GM10266 (cell line): Measurements from ENCODE around the gene PLIN5.

Experiments used
- DNase-seq: peaks from one replicate; pipeline ENCODE4 v3.0.0; 2012; ENCODE audit errors: extremely low spot score
- TF ChIP-seq, protein P1 (sequence below): IDR thresholded peaks from 2 replicates; pipeline ENCODE4 v1.5.1; 2012; ENCODE audit warnings: mild to moderate bottlenecking, low read depth; ENCODE audit not compliant: control insufficient read depth, insufficient read depth; ENCODE audit errors: missing control alignments

PLIN5 gene

DNA sequence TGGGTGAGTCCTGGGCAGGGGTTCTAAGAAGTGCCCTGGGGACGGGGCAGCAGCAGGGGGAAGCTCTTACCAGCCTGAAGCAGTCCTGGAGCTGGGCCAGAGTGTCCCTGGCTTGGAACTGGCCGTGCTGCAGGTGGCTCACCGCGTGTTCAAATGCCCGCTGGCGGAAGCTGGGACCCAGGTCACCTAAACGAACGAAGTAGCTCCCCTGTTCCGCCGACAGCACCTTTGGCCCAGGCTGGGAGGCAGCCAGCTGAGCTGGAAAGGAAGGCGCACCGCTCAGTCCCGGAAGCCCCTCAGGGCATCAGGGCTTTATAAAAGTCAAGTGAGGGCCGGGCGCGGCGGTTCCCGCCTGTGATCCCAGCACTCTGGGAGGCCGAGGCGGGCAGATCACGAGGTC lies 26.3 kb downstream of the PLIN5 start:
- no peak for DNase-seq
- TF ChIP-seq, protein P1, sequence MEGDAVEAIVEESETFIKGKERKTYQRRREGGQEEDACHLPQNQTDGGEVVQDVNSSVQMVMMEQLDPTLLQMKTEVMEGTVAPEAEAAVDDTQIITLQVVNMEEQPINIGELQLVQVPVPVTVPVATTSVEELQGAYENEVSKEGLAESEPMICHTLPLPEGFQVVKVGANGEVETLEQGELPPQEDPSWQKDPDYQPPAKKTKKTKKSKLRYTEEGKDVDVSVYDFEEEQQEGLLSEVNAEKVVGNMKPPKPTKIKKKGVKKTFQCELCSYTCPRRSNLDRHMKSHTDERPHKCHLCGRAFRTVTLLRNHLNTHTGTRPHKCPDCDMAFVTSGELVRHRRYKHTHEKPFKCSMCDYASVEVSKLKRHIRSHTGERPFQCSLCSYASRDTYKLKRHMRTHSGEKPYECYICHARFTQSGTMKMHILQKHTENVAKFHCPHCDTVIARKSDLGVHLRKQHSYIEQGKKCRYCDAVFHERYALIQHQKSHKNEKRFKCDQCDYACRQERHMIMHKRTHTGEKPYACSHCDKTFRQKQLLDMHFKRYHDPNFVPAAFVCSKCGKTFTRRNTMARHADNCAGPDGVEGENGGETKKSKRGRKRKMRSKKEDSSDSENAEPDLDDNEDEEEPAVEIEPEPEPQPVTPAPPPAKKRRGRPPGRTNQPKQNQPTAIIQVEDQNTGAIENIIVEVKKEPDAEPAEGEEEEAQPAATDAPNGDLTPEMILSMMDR, result no peak

DNA sequence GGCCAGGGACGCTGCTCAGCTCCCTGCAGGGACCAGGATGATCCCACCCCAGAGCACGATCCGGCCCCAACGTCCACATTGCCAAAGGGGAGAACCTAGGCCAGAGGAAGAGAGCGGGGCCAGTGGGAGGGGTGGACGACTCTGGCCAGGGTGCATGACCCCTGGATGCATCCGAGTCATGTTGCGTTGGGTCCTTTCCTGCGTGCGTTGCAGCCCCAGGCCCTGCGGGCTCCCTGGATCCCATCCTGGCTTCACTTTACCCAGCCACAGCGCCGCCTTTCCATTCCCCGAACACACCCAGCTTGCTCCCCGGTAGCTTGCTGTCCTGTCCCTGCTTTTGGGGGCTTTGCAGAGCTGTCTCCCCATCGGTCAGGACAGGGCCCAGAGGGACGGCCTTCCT lies 27.2 kb downstream of the PLIN5 start:
- no peak for DNase-seq
- TF ChIP-seq, protein P1, result no peak

DNA sequence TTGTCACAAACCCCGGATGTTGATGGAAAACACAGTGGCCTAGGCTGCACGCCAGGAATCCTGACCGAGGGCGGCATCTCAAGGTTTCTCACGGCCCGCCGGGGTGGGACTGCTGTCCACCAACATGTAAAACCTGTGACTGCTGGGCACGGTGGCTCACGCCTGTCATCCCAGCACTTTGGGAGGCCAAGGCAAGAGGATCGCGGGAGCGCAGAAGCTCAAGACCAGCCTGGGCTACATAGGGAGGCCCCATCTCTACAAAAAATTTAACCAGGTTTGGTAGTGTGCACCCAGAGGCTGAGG lies 27.9 kb downstream of the PLIN5 start:
- DNase-seq, result no peak
- TF ChIP-seq, protein P1, result no peak

DNA sequence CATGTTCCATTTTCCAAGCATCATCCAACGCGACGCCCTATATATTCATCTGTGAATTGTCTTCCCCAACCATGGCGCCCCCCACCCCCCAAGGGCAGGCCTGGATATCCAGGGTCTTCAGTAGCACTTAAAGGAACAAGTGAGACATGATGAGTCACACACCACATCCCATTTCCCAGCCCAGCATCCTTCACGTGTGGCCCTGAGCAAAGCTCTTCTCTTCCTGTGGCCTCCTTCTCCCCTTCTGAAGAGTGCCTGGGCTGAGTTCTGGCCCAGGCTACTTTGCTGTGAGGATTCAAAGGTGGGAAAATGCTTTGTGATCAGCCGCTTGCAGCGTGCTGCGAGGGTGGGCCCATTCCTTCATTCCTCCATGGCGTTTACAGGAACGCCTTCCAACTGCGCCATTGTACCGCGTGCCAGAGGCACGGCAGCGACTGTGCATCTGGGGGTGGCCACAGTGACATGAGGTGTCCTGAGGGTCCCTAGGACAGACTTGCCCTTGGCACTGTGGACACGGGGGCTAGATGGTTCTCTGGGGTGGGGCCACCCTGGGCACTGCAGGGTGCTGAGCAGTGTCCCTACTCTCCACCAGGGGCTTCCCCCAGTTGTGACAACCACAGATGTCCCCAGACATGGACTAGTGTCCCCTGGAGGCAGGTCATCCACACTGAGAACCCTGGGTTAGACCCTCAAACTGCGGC lies 28.4 kb downstream of the PLIN5 start:
- TF ChIP-seq, protein P1, result no peak
- no peak for DNase-seq

DNA sequence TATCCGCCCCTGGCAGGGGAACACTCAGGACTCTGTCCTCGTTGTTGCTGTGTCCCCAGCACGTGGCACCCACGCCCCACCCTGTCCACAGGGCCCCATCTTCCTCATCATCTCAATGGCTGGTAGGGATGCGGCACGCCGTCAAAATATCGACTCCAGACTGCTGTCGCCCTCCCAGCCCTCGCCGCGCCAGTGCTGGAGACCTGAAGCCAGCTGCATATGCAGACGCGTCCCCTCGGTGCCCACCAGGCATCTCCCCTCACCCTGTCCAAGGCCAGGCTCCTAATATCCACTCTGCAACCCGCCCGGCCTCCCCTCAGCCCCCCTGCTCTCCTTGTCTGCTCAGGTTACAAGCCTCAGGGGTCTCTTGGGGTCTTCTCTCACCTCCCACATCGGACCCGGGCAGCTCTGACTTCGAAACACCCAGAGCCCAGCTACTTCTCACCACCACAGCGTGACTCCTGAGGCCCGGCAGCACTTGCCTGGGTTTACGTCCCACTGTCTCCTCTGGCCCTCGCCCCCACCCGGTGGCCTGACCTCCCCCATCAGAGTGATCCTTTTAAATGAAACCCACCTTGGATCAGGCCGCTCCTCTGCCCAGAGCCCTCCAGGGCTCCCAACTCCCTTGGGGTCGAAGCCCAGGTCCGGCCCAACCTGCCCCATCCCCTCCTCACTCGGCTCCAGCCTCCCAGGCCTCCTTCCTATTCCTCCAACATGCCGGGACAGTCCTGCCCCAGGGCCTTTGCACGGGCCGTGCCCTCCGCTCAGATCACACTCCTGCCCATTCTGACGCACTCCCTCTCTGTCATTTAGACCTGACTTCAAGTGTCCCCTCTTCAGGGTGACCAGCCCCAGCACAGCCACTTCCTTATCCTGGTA lies 29.2 kb downstream of the PLIN5 start:
- DNase-seq, result no peak
- TF ChIP-seq, protein P1, result no peak

DNA sequence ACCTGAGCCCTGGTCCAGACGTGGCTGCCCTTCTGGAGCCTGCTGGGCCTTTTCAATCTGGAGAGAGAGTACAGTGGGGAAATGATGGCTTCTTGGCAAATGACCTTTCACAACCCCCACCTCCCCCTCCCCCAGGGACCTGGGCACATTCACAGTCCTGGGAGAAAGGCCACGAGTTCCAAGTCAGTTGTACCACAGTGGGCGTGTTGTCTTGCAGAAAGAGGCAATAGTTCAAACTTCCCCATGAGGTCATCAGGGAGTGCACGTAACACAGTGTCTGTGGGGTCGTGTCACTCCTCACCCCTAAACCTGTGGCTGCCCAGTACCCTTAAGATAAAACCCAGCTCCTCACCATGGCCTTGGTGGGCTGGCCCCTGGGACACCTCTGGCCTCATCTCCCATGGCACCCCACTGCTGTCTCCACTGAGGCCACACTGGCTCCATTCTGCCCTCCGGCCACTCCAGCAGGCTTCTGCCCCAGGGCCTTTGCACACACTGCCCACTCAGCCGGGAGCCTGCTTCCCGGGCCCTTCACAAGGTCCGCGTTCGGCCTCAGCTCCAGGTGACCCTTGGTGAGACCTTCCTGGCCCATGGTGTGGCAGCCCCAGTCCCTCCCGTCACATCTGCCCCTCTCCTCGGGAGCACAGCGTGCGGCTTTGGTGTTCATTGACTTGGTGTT lies 30.0 kb downstream of the PLIN5 start:
- no peak for DNase-seq
- TF ChIP-seq, protein P1, result no peak
